22Rv1 (cell line): ENCODE data around the gene PDE6C.

Experiments used
- ZFX ChIP-seq: fragments of 450-650 bp; IDR thresholded peaks from 2 replicates; pipeline ENCODE4 v1.6.1; 2017; ENCODE audit warnings: antibody characterized with exemption, borderline replicate concordance
- TF ChIP-seq, protein P1 (sequence below): fragments of 450-650 bp; IDR thresholded peaks from 2 replicates; pipeline ENCODE4 v1.5.1; 2017; ENCODE audit warnings: mild to moderate bottlenecking

DNA sequence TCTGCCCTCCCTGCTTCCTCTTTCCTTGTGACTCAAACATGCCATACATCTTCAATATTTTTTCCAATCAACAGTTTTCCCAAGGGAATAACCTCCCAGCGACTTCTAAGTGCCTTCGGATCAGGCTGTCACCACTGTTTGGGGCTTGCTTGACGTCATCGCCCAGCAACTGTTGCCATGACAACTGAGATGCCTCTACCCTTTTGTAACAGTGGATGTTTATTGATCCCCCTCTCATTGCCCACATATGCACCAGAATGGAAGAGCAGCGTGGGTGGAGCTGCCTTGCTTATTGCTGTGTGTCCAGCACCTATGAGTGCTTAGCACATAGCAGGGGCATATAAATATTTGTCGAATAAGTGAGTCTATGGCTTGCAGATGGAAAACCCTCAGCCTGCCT, 31.5 kb upstream of the PDE6C start:
- TF ChIP-seq, protein P1, sequence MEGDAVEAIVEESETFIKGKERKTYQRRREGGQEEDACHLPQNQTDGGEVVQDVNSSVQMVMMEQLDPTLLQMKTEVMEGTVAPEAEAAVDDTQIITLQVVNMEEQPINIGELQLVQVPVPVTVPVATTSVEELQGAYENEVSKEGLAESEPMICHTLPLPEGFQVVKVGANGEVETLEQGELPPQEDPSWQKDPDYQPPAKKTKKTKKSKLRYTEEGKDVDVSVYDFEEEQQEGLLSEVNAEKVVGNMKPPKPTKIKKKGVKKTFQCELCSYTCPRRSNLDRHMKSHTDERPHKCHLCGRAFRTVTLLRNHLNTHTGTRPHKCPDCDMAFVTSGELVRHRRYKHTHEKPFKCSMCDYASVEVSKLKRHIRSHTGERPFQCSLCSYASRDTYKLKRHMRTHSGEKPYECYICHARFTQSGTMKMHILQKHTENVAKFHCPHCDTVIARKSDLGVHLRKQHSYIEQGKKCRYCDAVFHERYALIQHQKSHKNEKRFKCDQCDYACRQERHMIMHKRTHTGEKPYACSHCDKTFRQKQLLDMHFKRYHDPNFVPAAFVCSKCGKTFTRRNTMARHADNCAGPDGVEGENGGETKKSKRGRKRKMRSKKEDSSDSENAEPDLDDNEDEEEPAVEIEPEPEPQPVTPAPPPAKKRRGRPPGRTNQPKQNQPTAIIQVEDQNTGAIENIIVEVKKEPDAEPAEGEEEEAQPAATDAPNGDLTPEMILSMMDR = no peak
- TF ChIP-seq ZFX = no peak
